DND-41 (cell line): ENCODE data around the gene AGPAT4.

Experiments used
- CTCF ChIP-seq: IDR thresholded peaks from 2 replicates; pipeline ENCODE4 v1.5.1; 2012; ENCODE audit warnings: borderline replicate concordance, low read length, moderate library complexity, mild to moderate bottlenecking; ENCODE audit not compliant: poor library complexity, severe bottlenecking; ENCODE audit errors: extremely low read depth
- EZH2 ChIP-seq: IDR thresholded peaks from 3 replicates; pipeline ENCODE4 v1.6.1; 2012; ENCODE audit warnings: borderline replicate concordance, low read depth, mild to moderate bottlenecking, moderate library complexity, low read length, inconsistent platforms; ENCODE audit not compliant: severe bottlenecking

- TF ChIP-seq CTCF, result no peak
- no peak for TF ChIP-seq EZH2
These were observed 155.9 kb downstream of the AGPAT4 start for GRCh38 chr6:161117942-161118341.
